Ovary (tissue), 3 donors: ENCODE data around the gene PLEKHN1.

Source experiments
- CTCF ChIP-seq, 3 donors: fragments of 450-650 bp in 2 of 3; fragments of 200-600 bp in 1 of 3; IDR thresholded peaks; one replicate each; pipeline versions ENCODE4 v1.5.1 to v1.8.0; 2016 to 2022; ENCODE audit warnings: antibody characterized with exemption in 3 of 3, mild to moderate bottlenecking in 1 of 3
- POLR2A ChIP-seq: fragments of 450-650 bp; IDR thresholded peaks from one replicate; pipeline ENCODE4 v1.6.1; 2017; ENCODE audit warnings: antibody characterized with exemption, mild to moderate bottlenecking, moderate library complexity
- donor health status: DM: no; HTN: no; CAD: no.

- TF ChIP-seq CTCF (IDR thresholded peaks at IDR 0.05), result no peak
- TF ChIP-seq POLR2A, result no peak
These were observed 26.1 kb downstream of the PLEKHN1 start for GRCh38 chr1:992362-992761.
